Chondrocyte (in vitro differentiated cells): ENCODE data around the gene UBN1. TPM values are rescaled to one million over a fixed set of nuclear protein-coding genes. Genes with fewer than 3 reads are reported as not detected.

ENCODE experiments used
- DNase-seq: peaks from one replicate; pipeline ENCODE4 v3.0.0; 2021; ENCODE audit warnings: mixed read lengths, low spot score
- H3K27ac Mint-ChIP-seq: one replicate; pipeline ENCODE4 v1.8.0; 2021; ENCODE audit warnings: mild to moderate bottlenecking, moderate library complexity, mixed read lengths; ENCODE audit not compliant: unreplicated experiment
- H3K27me3 Mint-ChIP-seq: 2 replicates; pipeline ENCODE4 v1.8.0; 2021; ENCODE audit warnings: low read depth, mixed read lengths
- H3K36me3 Mint-ChIP-seq: 2 replicates; pipeline ENCODE4 v1.8.0; 2021; ENCODE audit warnings: low read depth, mixed read lengths
- H3K4me1 Mint-ChIP-seq: 2 replicates; pipeline ENCODE4 v1.8.0; 2021; ENCODE audit warnings: low read depth, mild to moderate bottlenecking, mixed read lengths
- H3K4me3 Mint-ChIP-seq: one replicate; pipeline ENCODE4 v1.8.0; 2021; ENCODE audit warnings: mild to moderate bottlenecking, moderate library complexity, mixed read lengths; ENCODE audit not compliant: unreplicated experiment
- H3K9me3 Mint-ChIP-seq: 2 replicates; pipeline ENCODE4 v1.8.0; 2021; ENCODE audit warnings: low read depth, mixed read lengths
- CTCF ChIP-seq: fragments of 200-600 bp; sonication (generic); IDR thresholded peaks from 2 replicates; pipeline ENCODE4 v1.5.0; 2021; ENCODE audit warnings: antibody characterized with exemption, mild to moderate bottlenecking, moderate library complexity
- total RNA-seq: library from RNA; stranded (reverse); gene quantifications from 3 replicates; pipeline ENCODE4 v1.2.1, GENCODE V29; 2021

The UBN1 gene
- total RNA-seq, 1 donor from 2014 or later = 40.1 TPM

DNA sequence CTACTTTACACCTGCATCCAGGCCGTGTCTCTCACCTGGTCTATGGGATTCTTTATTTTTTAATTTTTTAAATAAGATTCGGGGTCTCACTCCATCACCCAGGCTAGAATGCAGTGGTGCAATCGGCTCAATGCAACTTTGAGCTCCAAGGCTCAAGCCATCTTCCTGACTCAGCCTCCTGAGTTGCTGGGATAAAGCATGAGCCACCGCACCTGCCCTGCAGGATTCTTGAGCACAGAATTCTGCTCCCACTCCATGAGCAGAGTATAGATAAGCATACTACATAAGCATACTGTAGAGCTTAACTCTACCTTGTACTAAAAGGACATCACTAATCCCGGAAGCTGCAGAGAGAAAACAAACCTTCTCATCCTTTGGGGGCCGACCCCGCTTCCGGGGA, 15.7 kb upstream of the UBN1 start:
- Mint-ChIP-seq H3K4me3 (no peak overlapping the region), H3K27me3 (no peaks in the 10 kb centered on the region), H3K27ac (no peak overlapping the region), H3K36me3 (peaks cover 31% of the 10 kb centered on the region), H3K4me1 (no peaks in the 10 kb centered on the region), H3K9me3 (no peaks in the 10 kb centered on the region)
- no peak for DNase-seq
- TF ChIP-seq CTCF = no peak

GRCh38 chr16:4832698-4833343, 14.5 kb upstream of the UBN1 start:
- peaks cover 28% of the 10 kb centered on the region for H3K36me3 Mint-ChIP-seq
- DNase-seq = no peak
- no peaks in the 10 kb centered on the region for H3K4me1 Mint-ChIP-seq
- no peaks in the 10 kb centered on the region for H3K27me3 Mint-ChIP-seq
- no peak for TF ChIP-seq CTCF
- no peak overlapping the region for H3K4me3 Mint-ChIP-seq
- H3K9me3 Mint-ChIP-seq = no peaks in the 10 kb centered on the region
- H3K27ac Mint-ChIP-seq = no peak overlapping the region

- no peak overlapping the region for H3K27ac Mint-ChIP-seq
- no peak for DNase-seq
- H3K4me1 Mint-ChIP-seq = no peaks in the 10 kb centered on the region
- TF ChIP-seq CTCF = no peak
- H3K36me3 Mint-ChIP-seq = peaks cover 25% of the 10 kb centered on the region
- H3K9me3 Mint-ChIP-seq = no peaks in the 10 kb centered on the region
- no peaks in the 10 kb centered on the region for H3K27me3 Mint-ChIP-seq
- no peak overlapping the region for H3K4me3 Mint-ChIP-seq
Measured at GRCh38 chr16:4833584-4833983, 13.7 kb upstream of the UBN1 start.

DNA sequence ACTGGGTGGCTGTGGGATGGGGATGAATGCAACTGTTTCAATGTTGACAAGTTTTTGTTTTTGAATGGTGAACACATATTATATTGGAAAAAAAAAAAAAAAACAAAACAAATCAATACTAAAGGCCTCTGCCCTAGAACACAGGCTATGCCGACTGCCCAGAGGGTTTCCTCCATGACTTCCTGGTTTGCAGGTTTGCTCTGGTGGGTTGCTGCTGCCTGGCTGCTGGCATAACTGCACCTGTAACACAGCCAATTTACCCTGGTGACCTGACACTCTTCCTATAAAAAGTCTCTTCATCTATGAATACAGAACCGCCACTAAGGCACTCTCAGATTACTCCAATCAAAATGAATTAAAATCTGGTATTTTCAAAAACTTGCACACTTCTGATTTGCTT, 10.6 kb upstream of the UBN1 start:
- no peak overlapping the region for H3K27ac Mint-ChIP-seq
- TF ChIP-seq CTCF = no peak
- H3K4me3 Mint-ChIP-seq = no peak overlapping the region

GRCh38 chr16:4837733-4838501, 9.4 kb upstream of the UBN1 start:
- TF ChIP-seq CTCF = no peak
- Mint-ChIP-seq H3K4me1 (no peaks in the 10 kb centered on the region), H3K4me3 (no peak overlapping the region), H3K36me3 (peaks cover 18% of the 10 kb centered on the region), H3K27ac (no peak overlapping the region), H3K9me3 (no peaks in the 10 kb centered on the region), H3K27me3 (no peaks in the 10 kb centered on the region)
- DNase-seq = no peak

More for the DNA sequence above, 10.6 kb upstream of the UBN1 start:
- peaks cover 20% of the 10 kb centered on the region for H3K36me3 Mint-ChIP-seq
- H3K4me1 Mint-ChIP-seq = no peaks in the 10 kb centered on the region
- H3K27me3 Mint-ChIP-seq = no peaks in the 10 kb centered on the region
- no peaks in the 10 kb centered on the region for H3K9me3 Mint-ChIP-seq
- no peak for DNase-seq
